SK-N-SH (cell line): ENCODE measurements around the gene CEACAM16.

Source experiments
- CTCF ChIP-seq: fragments of 200-600 bp; sonication (generic); IDR thresholded peaks from 2 replicates; pipeline ENCODE4 v1.6.1; 2017; ENCODE audit warnings: antibody characterized with exemption, mild to moderate bottlenecking, moderate library complexity
- EZH2phosphoT487 ChIP-seq: fragments of 200-600 bp; sonication (generic); IDR thresholded peaks from 2 replicates; pipeline ENCODE4 v1.6.1; 2017; ENCODE audit warnings: low read depth, mixed run types, mild to moderate bottlenecking, antibody characterized with exemption, moderate library complexity, borderline replicate concordance
- MXI1 ChIP-seq: IDR thresholded peaks from 2 replicates; pipeline ENCODE4 v1.6.1; 2012; ENCODE audit warnings: mild to moderate bottlenecking, low read depth, low read length, improper control_type of control experiment
- RFX5 ChIP-seq: IDR thresholded peaks from 2 replicates; pipeline ENCODE4 v1.6.1; 2012; ENCODE audit warnings: mild to moderate bottlenecking, improper control_type of control experiment, low read length
- YY1 ChIP-seq: IDR thresholded peaks from 2 replicates; pipeline ENCODE4 v1.4.0; 2012; ENCODE audit warnings: low read depth, mild to moderate bottlenecking

GRCh38 chr19:44675521-44675920, 23.4 kb upstream of the CEACAM16 start:
- TF ChIP-seq YY1 (no peak), MXI1 (no peak), RFX5 (no peak), CTCF (no peak), EZH2phosphoT487 (no peak)
